Upper lobe of left lung (tissue), 4 donors: ENCODE measurements around the gene TNFAIP8.

ENCODE experiments used
- CTCF ChIP-seq, 6 experiments: fragments of 450-650 bp in 4 of 6; fragments of 200-600 bp in 2 of 6; sonication (generic) in 2 of 6; IDR thresholded peaks; one replicate each; pipeline ENCODE4 v1.5.1; 2016 to 2019; ENCODE audit warnings: antibody characterized with exemption in 6 of 6
- POLR2A ChIP-seq, 4 donors: fragments of 450-650 bp; IDR thresholded peaks; one replicate each; pipeline ENCODE4 v1.5.1; 2016 to 2017; ENCODE audit warnings: antibody characterized with exemption in 4 of 4, mild to moderate bottlenecking in 2 of 4

DNA sequence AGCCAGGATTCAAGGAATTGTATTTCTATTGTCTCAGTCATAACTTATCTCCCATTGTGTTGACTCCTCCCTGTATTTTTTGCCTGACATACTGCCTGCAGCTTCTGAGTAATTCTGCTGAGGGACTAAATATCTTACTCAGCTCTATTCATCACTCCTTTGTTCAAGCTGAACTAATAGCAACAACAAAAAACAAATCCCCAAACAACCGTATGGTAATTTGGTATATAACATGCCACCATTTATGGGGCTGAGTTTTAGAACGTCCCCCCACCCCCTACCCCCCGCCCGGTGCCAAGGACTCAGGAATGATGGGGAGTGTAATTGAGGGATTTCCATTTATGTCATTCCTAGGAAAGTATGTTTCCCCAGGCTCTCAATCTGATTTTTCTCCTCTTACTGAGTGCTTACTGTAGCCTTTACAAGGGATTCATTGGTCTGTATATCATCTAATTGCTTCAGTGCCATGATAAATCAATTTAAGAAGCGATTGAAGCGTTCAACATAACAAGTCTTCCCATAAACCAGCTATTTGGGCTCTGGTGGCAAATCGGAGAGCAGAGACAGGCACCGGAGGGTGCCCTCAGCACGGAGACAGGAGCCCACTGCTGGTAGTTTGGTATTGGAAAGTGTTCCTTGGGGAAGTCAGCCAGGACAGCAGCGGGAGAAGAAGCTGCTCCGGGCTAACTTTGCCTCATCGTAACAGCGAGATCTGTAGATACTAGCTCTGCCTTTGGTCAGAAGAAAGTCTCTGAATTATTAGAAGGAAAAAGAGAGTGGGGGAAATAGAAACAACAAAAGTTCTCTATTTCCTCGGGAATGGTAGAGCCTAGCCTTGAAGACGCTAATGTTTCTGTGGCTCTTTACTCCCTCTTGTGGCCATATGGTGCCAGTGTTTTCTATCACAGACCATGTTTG is 55.8 kb downstream of the TNFAIP8 start:
- TF ChIP-seq CTCF (IDR thresholded peaks at IDR 0.05) (peak; percentile 79 to 97 (median 92)), POLR2A (IDR thresholded peaks at IDR 0.05) (no peak)
